GM12872 (cell line): ENCODE results near the gene ITGA6.

ENCODE experiments used
- CTCF ChIP-seq: IDR thresholded peaks from 3 replicates; pipeline ENCODE4 v1.5.1; 2011; ENCODE audit warnings: low read depth, mild to moderate bottlenecking, low read length, moderate library complexity; ENCODE audit not compliant: insufficient read depth

ITGA6 gene

GRCh38 chr2:172533687-172534086, 106.3 kb downstream of the ITGA6 start:
- TF ChIP-seq CTCF = no peak

GRCh38 chr2:172535119-172535518, 107.7 kb downstream of the ITGA6 start:
- no peak for TF ChIP-seq CTCF

GRCh38 chr2:172539767-172540166, 112.4 kb downstream of the ITGA6 start:
- no peak for TF ChIP-seq CTCF

- TF ChIP-seq CTCF = no peak
Measured at GRCh38 chr2:172540421-172540820, 113.0 kb downstream of the ITGA6 start.

- no peak for TF ChIP-seq CTCF
Measured at GRCh38 chr2:172545408-172546075, 118.2 kb downstream of the ITGA6 start.

GRCh38 chr2:172549131-172549530, 121.7 kb downstream of the ITGA6 start:
- no peak for TF ChIP-seq CTCF

GRCh38 chr2:172550419-172550818, 123.0 kb downstream of the ITGA6 start:
- no peak for TF ChIP-seq CTCF
